SK-N-SH treated with all-trans-retinoic acid at 6 μM for 48 hours (cell line): Measurements from ENCODE around the gene LGSN.

Experiments
- BACH2 ChIP-seq: fragments of 250-450 bp; sonication (Bioruptor Pico); IDR thresholded peaks from 2 replicates; pipeline ENCODE4 v1.9.0; 2021; ENCODE audit warnings: mild to moderate bottlenecking, borderline replicate concordance
- CSDC2 ChIP-seq: fragments of 250-450 bp; sonication (Bioruptor Pico); IDR thresholded peaks from 2 replicates; pipeline ENCODE4 v1.5.0; 2020; ENCODE audit warnings: mild to moderate bottlenecking, moderate library complexity
- ESRRG ChIP-seq: fragments of 250-450 bp; sonication (Bioruptor Pico); IDR thresholded peaks from 2 replicates; pipeline ENCODE4 v1.6.1; 2021; ENCODE audit warnings: mild to moderate bottlenecking
- GLIS3 ChIP-seq: fragments of 250-450 bp; sonication (Bioruptor Pico); IDR thresholded peaks from 2 replicates; pipeline ENCODE4 v1.5.0; 2020; ENCODE audit warnings: mild to moderate bottlenecking, moderate library complexity
- OSR1 ChIP-seq: fragments of 250-450 bp; sonication (Bioruptor Pico); IDR thresholded peaks from 2 replicates; pipeline ENCODE4 v1.8.0; 2022; ENCODE audit warnings: moderate library complexity, mild to moderate bottlenecking, inconsistent platforms
- PATZ1 ChIP-seq: fragments of 250-450 bp; sonication (Bioruptor Pico); IDR thresholded peaks from 2 replicates; pipeline ENCODE4 v1.8.0; 2020; ENCODE audit warnings: mild to moderate bottlenecking, moderate library complexity, borderline replicate concordance
- POU6F1 ChIP-seq: fragments of 250-450 bp; sonication (Bioruptor Pico); IDR thresholded peaks from 2 replicates; pipeline ENCODE4 v1.8.0; 2021; ENCODE audit warnings: low read depth, mild to moderate bottlenecking, moderate library complexity, borderline replicate concordance
- RARB ChIP-seq: fragments of 250-450 bp; sonication (Bioruptor Pico); IDR thresholded peaks from 2 replicates; pipeline ENCODE4 v1.8.0; 2021; ENCODE audit warnings: mild to moderate bottlenecking, moderate library complexity
- TOX ChIP-seq: fragments of 250-450 bp; sonication (Bioruptor Pico); IDR thresholded peaks from 2 replicates; pipeline ENCODE4 v1.8.0; 2021; ENCODE audit warnings: mild to moderate bottlenecking, moderate library complexity, borderline replicate concordance
- ZFP3 ChIP-seq: fragments of 250-450 bp; sonication (Bioruptor Pico); IDR thresholded peaks from 2 replicates; pipeline ENCODE4 v1.5.0; 2020; ENCODE audit warnings: mild to moderate bottlenecking, moderate library complexity
- ZNF565 ChIP-seq: fragments of 450-650 bp; formaldehyde crosslinking; conservative IDR thresholded peaks from 2 replicates; pipeline ENCODE4 v1.5.0; 2020; ENCODE audit warnings: low read depth, mild to moderate bottlenecking, moderate library complexity
- TF ChIP-seq, protein P1 (sequence below): fragments of 250-450 bp; sonication (Bioruptor Pico); IDR thresholded peaks from 2 replicates; pipeline ENCODE4 v1.5.1; 2021; ENCODE audit warnings: mild to moderate bottlenecking, moderate library complexity
- TF ChIP-seq, protein P2 (sequence below): fragments of 250-450 bp; sonication (Bioruptor Pico); IDR thresholded peaks from 2 replicates; pipeline ENCODE4 v1.5.1; 2020; ENCODE audit warnings: low read depth, mild to moderate bottlenecking, moderate library complexity
- TF ChIP-seq, protein P3 (sequence below): fragments of 250-450 bp; sonication (Bioruptor Pico); IDR thresholded peaks from 2 replicates; pipeline ENCODE4 v1.5.0; 2020; ENCODE audit warnings: mild to moderate bottlenecking, moderate library complexity

- no peak for TF ChIP-seq CSDC2 (CRISPR knock-in tag)
- TF ChIP-seq, protein P1, sequence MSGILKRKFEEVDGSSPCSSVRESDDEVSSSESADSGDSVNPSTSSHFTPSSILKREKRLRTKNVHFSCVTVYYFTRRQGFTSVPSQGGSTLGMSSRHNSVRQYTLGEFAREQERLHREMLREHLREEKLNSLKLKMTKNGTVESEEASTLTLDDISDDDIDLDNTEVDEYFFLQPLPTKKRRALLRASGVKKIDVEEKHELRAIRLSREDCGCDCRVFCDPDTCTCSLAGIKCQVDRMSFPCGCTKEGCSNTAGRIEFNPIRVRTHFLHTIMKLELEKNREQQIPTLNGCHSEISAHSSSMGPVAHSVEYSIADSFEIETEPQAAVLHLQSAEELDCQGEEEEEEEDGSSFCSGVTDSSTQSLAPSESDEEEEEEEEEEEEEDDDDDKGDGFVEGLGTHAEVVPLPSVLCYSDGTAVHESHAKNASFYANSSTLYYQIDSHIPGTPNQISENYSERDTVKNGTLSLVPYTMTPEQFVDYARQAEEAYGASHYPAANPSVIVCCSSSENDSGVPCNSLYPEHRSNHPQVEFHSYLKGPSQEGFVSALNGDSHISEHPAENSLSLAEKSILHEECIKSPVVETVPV (CRISPR knock-in tag) = no peak
- TF ChIP-seq ESRRG (CRISPR knock-in tag) = no peak
- no peak for TF ChIP-seq RARB (CRISPR knock-in tag)
- no peak for TF ChIP-seq PATZ1 (CRISPR knock-in tag)
- no peak for TF ChIP-seq ZNF565 (CRISPR knock-in tag)
- no peak for TF ChIP-seq OSR1 (CRISPR knock-in tag)
- TF ChIP-seq BACH2 (CRISPR knock-in tag) = no peak
- no peak for TF ChIP-seq TOX (CRISPR knock-in tag)
- TF ChIP-seq GLIS3 (CRISPR knock-in tag) = no peak
- TF ChIP-seq ZFP3 = no peak
- TF ChIP-seq, protein P2, sequence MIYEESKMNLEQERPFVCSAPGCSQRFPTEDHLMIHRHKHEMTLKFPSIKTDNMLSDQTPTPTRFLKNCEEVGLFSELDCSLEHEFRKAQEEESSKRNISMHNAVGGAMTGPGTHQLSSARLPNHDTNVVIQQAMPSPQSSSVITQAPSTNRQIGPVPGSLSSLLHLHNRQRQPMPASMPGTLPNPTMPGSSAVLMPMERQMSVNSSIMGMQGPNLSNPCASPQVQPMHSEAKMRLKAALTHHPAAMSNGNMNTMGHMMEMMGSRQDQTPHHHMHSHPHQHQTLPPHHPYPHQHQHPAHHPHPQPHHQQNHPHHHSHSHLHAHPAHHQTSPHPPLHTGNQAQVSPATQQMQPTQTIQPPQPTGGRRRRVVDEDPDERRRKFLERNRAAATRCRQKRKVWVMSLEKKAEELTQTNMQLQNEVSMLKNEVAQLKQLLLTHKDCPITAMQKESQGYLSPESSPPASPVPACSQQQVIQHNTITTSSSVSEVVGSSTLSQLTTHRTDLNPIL (CRISPR knock-in tag) = no peak
- TF ChIP-seq, protein P3, sequence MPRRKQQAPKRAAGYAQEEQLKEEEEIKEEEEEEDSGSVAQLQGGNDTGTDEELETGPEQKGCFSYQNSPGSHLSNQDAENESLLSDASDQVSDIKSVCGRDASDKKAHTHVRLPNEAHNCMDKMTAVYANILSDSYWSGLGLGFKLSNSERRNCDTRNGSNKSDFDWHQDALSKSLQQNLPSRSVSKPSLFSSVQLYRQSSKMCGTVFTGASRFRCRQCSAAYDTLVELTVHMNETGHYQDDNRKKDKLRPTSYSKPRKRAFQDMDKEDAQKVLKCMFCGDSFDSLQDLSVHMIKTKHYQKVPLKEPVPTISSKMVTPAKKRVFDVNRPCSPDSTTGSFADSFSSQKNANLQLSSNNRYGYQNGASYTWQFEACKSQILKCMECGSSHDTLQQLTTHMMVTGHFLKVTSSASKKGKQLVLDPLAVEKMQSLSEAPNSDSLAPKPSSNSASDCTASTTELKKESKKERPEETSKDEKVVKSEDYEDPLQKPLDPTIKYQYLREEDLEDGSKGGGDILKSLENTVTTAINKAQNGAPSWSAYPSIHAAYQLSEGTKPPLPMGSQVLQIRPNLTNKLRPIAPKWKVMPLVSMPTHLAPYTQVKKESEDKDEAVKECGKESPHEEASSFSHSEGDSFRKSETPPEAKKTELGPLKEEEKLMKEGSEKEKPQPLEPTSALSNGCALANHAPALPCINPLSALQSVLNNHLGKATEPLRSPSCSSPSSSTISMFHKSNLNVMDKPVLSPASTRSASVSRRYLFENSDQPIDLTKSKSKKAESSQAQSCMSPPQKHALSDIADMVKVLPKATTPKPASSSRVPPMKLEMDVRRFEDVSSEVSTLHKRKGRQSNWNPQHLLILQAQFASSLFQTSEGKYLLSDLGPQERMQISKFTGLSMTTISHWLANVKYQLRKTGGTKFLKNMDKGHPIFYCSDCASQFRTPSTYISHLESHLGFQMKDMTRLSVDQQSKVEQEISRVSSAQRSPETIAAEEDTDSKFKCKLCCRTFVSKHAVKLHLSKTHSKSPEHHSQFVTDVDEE (CRISPR knock-in tag) = no peak
- no peak for TF ChIP-seq POU6F1 (CRISPR knock-in tag)
These were observed 2.1 kb downstream of the LGSN start for GRCh38 chr6:63317641-63318040.
